ENCODE results near the gene PACRG.

GRCh38 chr6:163010145-163010544, 282.4 kb downstream of the PACRG start:
- TF ChIP-seq REST (IDR thresholded peaks at IDR 0.05; ENCODE audit: borderline replicate concordance) (no peak), CTCF (IDR thresholded peaks at IDR 0.05; ENCODE audit: poor library complexity, severe bottlenecking) (no peak), RAD21 (conservative IDR thresholded peaks at IDR 0.05) (no peak)

Data from neural cell (in vitro differentiated cells).